GM18909 (cell line): ENCODE measurements around the gene SLITRK4.

Experiments used
- ATAC-seq: cut with Tn5 transposase; IDR thresholded peaks from one replicate; pipeline ENCODE4 v1.9.1; 2021; ENCODE audit warnings: mild to moderate bottlenecking; ENCODE audit not compliant: unreplicated experiment, poor library complexity

SLITRK4 gene

GRCh38 chrX:143635915-143636314, at the start of gene SLITRK4:
Gene SLITRK4, minus strand, starts transcription at chrX:143636101. Its CDS starts 4,993 bp downstream, at chrX:143631108.
- ATAC-seq: no peak

- ATAC-seq: no peak
Observed at GRCh38 chrX:143683486-143683885, 47.6 kb upstream of the SLITRK4 start.

GRCh38 chrX:143674926-143675325, 39.0 kb upstream of the SLITRK4 start:
- ATAC-seq: no peak

- no peak for ATAC-seq
Observed at GRCh38 chrX:143669395-143669794, 33.5 kb upstream of the SLITRK4 start.

GRCh38 chrX:143664302-143664701, 28.4 kb upstream of the SLITRK4 start:
- ATAC-seq: peak; percentile 53

- ATAC-seq: no peak
Observed at GRCh38 chrX:143663755-143664154, 27.9 kb upstream of the SLITRK4 start.

- ATAC-seq: no peak
Observed at GRCh38 chrX:143661286-143661685, 25.4 kb upstream of the SLITRK4 start.

GRCh38 chrX:143648705-143649104, 12.8 kb upstream of the SLITRK4 start:
- peak; percentile 59 for ATAC-seq

GRCh38 chrX:143642426-143642825, 6.5 kb upstream of the SLITRK4 start:
- no peak for ATAC-seq

- no peak for ATAC-seq
Observed at GRCh38 chrX:143636831-143637230, 930 bp upstream of the SLITRK4 start.

GRCh38 chrX:143634663-143635455, 1.0 kb downstream of the SLITRK4 start:
- no peak for ATAC-seq

GRCh38 chrX:143634309-143634662, 1.6 kb downstream of the SLITRK4 start:
- ATAC-seq: no peak

- ATAC-seq: no peak
Observed at GRCh38 chrX:143633461-143634308, 2.2 kb downstream of the SLITRK4 start.

- ATAC-seq: no peak
Observed at GRCh38 chrX:143632625-143633410, 3.1 kb downstream of the SLITRK4 start.

- no peak for ATAC-seq
Observed at GRCh38 chrX:143623657-143624056, 12.2 kb downstream of the SLITRK4 start.

GRCh38 chrX:143621276-143621675, 14.6 kb downstream of the SLITRK4 start:
- no peak for ATAC-seq

- ATAC-seq: no peak
Observed at GRCh38 chrX:143615851-143616250, 20.1 kb downstream of the SLITRK4 start.

- ATAC-seq: no peak
Observed at GRCh38 chrX:143601809-143602208, 34.1 kb downstream of the SLITRK4 start.

- no peak for ATAC-seq
Observed at GRCh38 chrX:143581240-143581639, 54.7 kb downstream of the SLITRK4 start.

- no peak for ATAC-seq
Observed at GRCh38 chrX:143580266-143580665, 55.6 kb downstream of the SLITRK4 start.
